Ascending aorta (tissue), 2 donors: Measurements from ENCODE around the gene FGFBP2. TPM values are rescaled to one million over a fixed set of nuclear protein-coding genes. Genes with fewer than 3 reads are reported as not detected.

Source experiments
- DNase-seq, 2 donors: peaks; one replicate each; pipeline ENCODE4 v3.0.0-alpha.2; 2019; ENCODE audit warnings: low spot score in 2 of 2
- H3K27ac ChIP-seq, 2 donors: fragments of 200-600 bp; sonication (generic); one replicate each; pipeline ENCODE4 v1.5.1; 2016 to 2017; ENCODE audit warnings: mild to moderate bottlenecking in 1 of 2
- H3K27me3 ChIP-seq: fragments of 200-600 bp; sonication (generic); one replicate; pipeline ENCODE4 v1.5.1; 2017
- H3K36me3 ChIP-seq, 2 donors: fragments of 200-600 bp; sonication (generic); one replicate each; pipeline ENCODE4 v1.5.1; 2016
- H3K4me1 ChIP-seq, 2 donors: fragments of 200-600 bp; sonication (generic); one replicate each; pipeline ENCODE4 v1.5.1; 2016 to 2017; ENCODE audit warnings: mild to moderate bottlenecking in 1 of 2
- H3K4me3 ChIP-seq, 2 donors: fragments of 200-600 bp; sonication (generic); one replicate each; pipeline ENCODE4 v1.5.1; 2016 to 2017; ENCODE audit warnings: mild to moderate bottlenecking in 1 of 2
- H3K9me3 ChIP-seq, 2 donors: fragments of 200-600 bp; sonication (generic); one replicate each; pipeline ENCODE4 v1.5.1; 2016
- CTCF ChIP-seq, 3 experiments: fragments of 200-600 bp in 2 of 3; fragments of 450-650 bp in 1 of 3; sonication (generic) in 2 of 3; IDR thresholded peaks; one replicate each; pipeline ENCODE4 v1.5.1; 2016 to 2019; ENCODE audit warnings: antibody characterized with exemption in 3 of 3, mild to moderate bottlenecking in 1 of 3, moderate library complexity in 1 of 3
- intact Hi-C: fragments of 100-400 bp; cut with DNase I; formaldehyde crosslinking; loops from one replicate; pipeline ENCODE4 v1.15.1; 2023
- total RNA-seq: library from RNA; depleted of rRNA; stranded (reverse); fragments of >200 nt; gene quantifications from one replicate; pipeline ENCODE4 v1.1.0, GENCODE V29; 2016

Gene FGFBP2, protein sequence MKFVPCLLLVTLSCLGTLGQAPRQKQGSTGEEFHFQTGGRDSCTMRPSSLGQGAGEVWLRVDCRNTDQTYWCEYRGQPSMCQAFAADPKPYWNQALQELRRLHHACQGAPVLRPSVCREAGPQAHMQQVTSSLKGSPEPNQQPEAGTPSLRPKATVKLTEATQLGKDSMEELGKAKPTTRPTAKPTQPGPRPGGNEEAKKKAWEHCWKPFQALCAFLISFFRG
- not detected for total RNA-seq

- no peak within 1 kb of the TSS for H3K27ac ChIP-seq
- DNase-seq, result no peak
- no peaks in the 10 kb centered on the region for H3K36me3 ChIP-seq
- H3K4me3 ChIP-seq, result no peak within 1 kb of the TSS
- intact Hi-C loops, result no loop called here
- H3K27me3 ChIP-seq, result no peaks in the 10 kb centered on the region
- no peaks in the 10 kb centered on the region for H3K4me1 ChIP-seq
- no peaks in the 10 kb centered on the region for H3K9me3 ChIP-seq
- peak in 2 of 3 experiments; percentile 14 to 32 for TF ChIP-seq CTCF (IDR thresholded peaks at IDR 0.05)
Measured at GRCh38 chr4:15963001-15963451, at the start of gene FGFBP2. Gene FGFBP2, minus strand, starts transcription at chr4:15963175. Its CDS starts 46 bp downstream, at chr4:15963129.

DNA sequence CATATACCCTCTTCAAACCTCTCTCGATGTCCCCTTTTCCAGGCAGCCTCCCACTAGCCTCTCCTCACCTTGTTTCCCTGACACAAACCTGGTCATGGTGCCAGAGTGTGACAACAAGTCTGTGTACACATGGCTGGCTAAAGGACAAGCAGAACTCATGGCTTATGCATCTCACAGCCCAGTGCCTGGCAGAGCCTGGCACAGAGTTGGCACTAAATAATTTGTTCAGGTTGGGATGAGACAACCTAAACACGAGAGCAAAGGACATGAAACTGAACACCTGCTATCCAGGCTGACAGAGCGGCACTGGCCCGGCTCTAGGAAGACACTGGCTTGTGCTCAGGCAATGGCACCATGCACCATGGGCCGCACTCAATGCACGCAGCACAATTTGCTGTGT is 48.2 kb upstream of the FGFBP2 start:
- intact Hi-C loops, result no loop called here
- H3K36me3 ChIP-seq, result peaks cover 0 to 5% of the 10 kb centered on the region in 2 donors

DNA sequence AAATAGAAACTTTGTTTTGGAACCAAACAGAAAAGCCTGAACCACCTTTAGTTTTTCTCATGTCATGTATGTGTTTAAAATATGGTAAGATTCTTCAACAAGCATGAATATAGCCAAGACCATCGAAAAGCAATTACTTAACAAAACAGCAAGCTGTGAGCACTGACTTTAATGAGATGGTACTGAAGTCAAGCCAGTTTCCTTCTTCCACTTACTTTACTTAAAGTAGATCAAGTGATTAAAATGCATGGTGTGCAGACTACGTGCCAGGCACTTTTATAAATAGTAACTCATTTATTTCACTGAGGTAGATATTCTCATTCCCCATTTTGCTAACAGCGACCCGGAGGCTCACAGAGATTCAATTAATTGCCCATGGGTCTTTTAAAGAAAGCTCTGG is 46.2 kb upstream of the FGFBP2 start:
- Histone ChIP-seq H3K4me1 (no peaks in the 10 kb centered on the region), H3K27me3 (no peaks in the 10 kb centered on the region), H3K4me3 (no peak overlapping the region), H3K36me3 (peaks cover 0 to 9% of the 10 kb centered on the region in 2 donors), H3K27ac (no peak overlapping the region), H3K9me3 (no peaks in the 10 kb centered on the region)
- no peak for TF ChIP-seq CTCF (IDR thresholded peaks at IDR 0.05)
- DNase-seq, result no peak
- intact Hi-C loops, result no loop called here

More for the DNA sequence above, 48.2 kb upstream of the FGFBP2 start:
- Histone ChIP-seq H3K9me3 (no peaks in the 10 kb centered on the region), H3K4me1 (no peaks in the 10 kb centered on the region), H3K4me3 (no peak overlapping the region), H3K27me3 (no peaks in the 10 kb centered on the region), H3K27ac (no peak overlapping the region)
- no peak for TF ChIP-seq CTCF (IDR thresholded peaks at IDR 0.05)
- no peak for DNase-seq

- no peaks in the 10 kb centered on the region for H3K27me3 ChIP-seq
- intact Hi-C loops, result no loop called here
Measured at GRCh38 chr4:16007471-16008095, 44.6 kb upstream of the FGFBP2 start.

DNA sequence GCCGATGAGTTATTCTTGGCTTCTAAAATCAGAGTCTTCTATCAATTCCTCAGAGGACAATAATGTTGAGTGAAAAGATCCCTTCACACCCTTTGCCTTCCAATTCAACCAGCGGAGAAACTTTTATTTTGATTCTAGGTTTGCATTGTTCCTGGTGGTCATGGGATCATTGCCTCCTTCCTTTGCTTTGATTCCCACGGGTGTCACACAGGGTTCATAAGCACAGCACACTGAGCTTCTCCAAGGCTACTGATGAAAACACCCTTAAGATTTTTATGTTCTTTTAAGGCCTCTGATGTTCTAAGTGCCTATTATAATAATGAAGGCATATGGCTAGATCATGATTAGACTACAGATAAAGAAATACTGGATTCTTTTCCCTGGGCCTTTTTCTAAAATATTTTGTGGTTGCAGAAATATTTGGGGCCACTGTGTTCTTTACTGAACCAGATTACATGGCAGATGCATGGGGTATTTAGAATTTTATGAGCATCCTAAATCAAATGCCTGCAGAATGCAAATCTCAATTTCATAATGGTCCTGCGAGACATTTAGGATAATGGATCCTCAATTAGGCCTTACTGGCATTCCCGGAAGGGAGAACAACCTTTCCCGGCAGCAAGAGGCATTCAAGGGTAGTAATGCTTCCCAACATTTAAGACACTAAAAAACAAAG is 43.9 kb upstream of the FGFBP2 start:
- Histone ChIP-seq H3K9me3 (no peaks in the 10 kb centered on the region), H3K4me1 (no peaks in the 10 kb centered on the region), H3K27me3 (no peaks in the 10 kb centered on the region), H3K4me3 (no peak overlapping the region), H3K36me3 (peaks cover 0 to 19% of the 10 kb centered on the region in 2 donors), H3K27ac (no peak overlapping the region)
- no peak for DNase-seq
- intact Hi-C loops, result no loop called here
- no peak for TF ChIP-seq CTCF (IDR thresholded peaks at IDR 0.05)

More at GRCh38 chr4:16007471-16008095, 44.6 kb upstream of the FGFBP2 start:
- Histone ChIP-seq H3K36me3 (peaks cover 0 to 19% of the 10 kb centered on the region in 2 donors), H3K9me3 (no peaks in the 10 kb centered on the region), H3K27ac (no peak overlapping the region), H3K4me3 (no peak overlapping the region), H3K4me1 (no peaks in the 10 kb centered on the region)
- DNase-seq, result no peak
- no peak for TF ChIP-seq CTCF (IDR thresholded peaks at IDR 0.05)
